ENCODE results near the gene GJA9. TPM values are rescaled to one million over a fixed set of nuclear protein-coding genes. Genes with fewer than 3 reads are reported as not detected.

Gene GJA9
- total RNA-seq, 2 experiments from 2014 or later, result not detected

GRCh38 chr1:38834937-38835827 lies 46.2 kb downstream of the GJA9 start:
- POLR2A ChIA-PET, result no interaction called here

DNA sequence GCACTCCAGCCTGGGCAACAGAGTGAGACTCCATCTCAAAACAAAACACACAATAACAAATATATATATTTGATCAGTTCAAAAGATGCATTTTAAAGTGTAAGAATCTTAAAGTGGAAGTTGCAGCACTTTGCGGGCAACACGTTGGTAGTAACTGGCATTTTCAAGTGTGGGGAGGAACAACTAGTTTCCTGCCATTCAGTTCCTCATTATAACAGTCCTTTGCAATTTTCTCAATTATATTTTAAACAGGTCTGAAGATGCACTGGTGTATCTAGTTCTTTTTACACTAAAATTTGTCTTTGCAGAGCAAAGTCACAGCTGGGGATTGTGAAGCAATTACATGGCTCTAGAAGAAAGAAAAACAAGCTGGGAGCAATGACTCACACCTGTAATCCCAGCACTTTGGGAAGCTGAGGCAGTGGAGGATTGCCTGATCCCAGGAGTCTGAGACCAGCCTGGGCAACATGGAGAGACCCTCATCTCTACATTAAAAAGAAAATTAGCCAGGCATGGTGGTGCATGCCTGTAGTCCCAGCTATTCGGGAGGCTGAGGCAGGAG lies 47.1 kb downstream of the GJA9 start:
- Mint-ChIP-seq H3K4me1 (no peaks in the 10 kb centered on the region), H3K27me3 (peaks cover 20% of the 10 kb centered on the region), H3K36me3 (ENCODE audit: low read depth) (peaks cover 14% of the 10 kb centered on the region), H3K4me3 (no peak overlapping the region), H3K27ac (no peak overlapping the region), H3K9me3 (no peaks in the 10 kb centered on the region)
- POLR2A ChIA-PET, result no interaction called here
- no peak for DNase-seq
- CTCF ChIA-PET, result interaction anchor here (1.2 to 2.9 kb wide), 6 partner anchors 10 to 39 kb away, joined by 3 to 16 read pairs (median 6); partner anchors contain the start of gene MYCBP

More at GRCh38 chr1:38834937-38835827, 46.2 kb downstream of the GJA9 start:
- peaks cover 2% of the 10 kb centered on the region for H3K4me1 Mint-ChIP-seq
- CTCF ChIA-PET, result interaction anchor here (0.6 to 2.9 kb wide), 13 partner anchors 10 to 808 kb away, joined by 3 to 16 read pairs (median 4); partner anchors contain the start of gene MYCBP
- H3K4me3 Mint-ChIP-seq, result no peak overlapping the region
- H3K27ac Mint-ChIP-seq, result no peak overlapping the region
- peak; percentile 46 for DNase-seq
- no peaks in the 10 kb centered on the region for H3K9me3 Mint-ChIP-seq
- H3K36me3 Mint-ChIP-seq (ENCODE audit: low read depth), result peaks cover 21% of the 10 kb centered on the region
- H3K27me3 Mint-ChIP-seq, result peaks cover 17% of the 10 kb centered on the region

GRCh38 chr1:38833146-38833545 lies 48.2 kb downstream of the GJA9 start:
- Mint-ChIP-seq H3K9me3 (no peaks in the 10 kb centered on the region), H3K27me3 (peaks cover 24% of the 10 kb centered on the region), H3K4me1 (no peaks in the 10 kb centered on the region), H3K27ac (no peak overlapping the region), H3K4me3 (no peak overlapping the region), H3K36me3 (ENCODE audit: low read depth) (peaks cover 4% of the 10 kb centered on the region)
- ChIA-PET POLR2A (no interaction called here), CTCF (no interaction called here)
- no peak for DNase-seq

GRCh38 chr1:38832370-38832734 lies 49.0 kb downstream of the GJA9 start:
- Mint-ChIP-seq H3K4me3 (no peak overlapping the region), H3K27me3 (peaks cover 29% of the 10 kb centered on the region), H3K9me3 (no peaks in the 10 kb centered on the region), H3K36me3 (ENCODE audit: low read depth) (no peaks in the 10 kb centered on the region), H3K27ac (no peak overlapping the region), H3K4me1 (no peaks in the 10 kb centered on the region)
- POLR2A ChIA-PET, result no interaction called here
- CTCF ChIA-PET, result interaction anchor here (1.3 kb wide), 1 partner anchor 260 kb away, joined by 3 read pairs; no protein-coding TSS in a partner anchor
- no peak for DNase-seq

DNA sequence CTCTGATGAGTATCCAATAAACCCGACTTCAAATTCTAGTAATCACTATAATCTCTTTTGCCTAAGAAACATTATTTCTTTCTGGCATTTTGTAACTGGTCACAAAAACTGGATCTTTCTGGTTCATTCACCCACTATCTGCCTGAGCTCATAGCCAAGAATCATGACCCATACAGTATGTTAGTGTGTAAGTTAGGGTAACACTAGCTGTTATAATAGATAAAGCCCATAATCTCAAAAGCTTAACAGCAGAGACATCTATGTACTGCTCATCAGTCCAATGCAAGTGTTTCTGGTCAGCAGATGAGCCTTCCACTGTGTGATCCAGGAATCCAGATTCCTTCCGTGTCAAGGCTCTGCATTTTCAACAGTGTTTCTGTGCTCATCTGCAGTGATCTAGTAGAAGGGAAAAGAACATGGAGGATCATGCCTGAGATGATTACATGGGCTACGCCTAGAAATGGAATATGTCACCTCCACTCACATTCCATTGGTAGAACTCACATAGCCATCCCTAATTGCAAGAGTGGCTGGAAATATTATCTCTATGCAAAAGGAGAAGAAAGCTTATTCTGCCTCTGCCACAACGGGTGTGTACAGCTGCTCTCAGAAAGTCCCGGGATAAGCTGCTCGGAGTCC lies 49.5 kb downstream of the GJA9 start:
- POLR2A ChIA-PET, result no interaction called here
- no peaks in the 10 kb centered on the region for H3K4me1 Mint-ChIP-seq

GRCh38 chr1:38829368-38829767 lies 52.0 kb downstream of the GJA9 start:
- Mint-ChIP-seq H3K27ac (no peak overlapping the region), H3K4me3 (no peak overlapping the region), H3K36me3 (ENCODE audit: low read depth) (no peaks in the 10 kb centered on the region), H3K9me3 (no peaks in the 10 kb centered on the region), H3K27me3 (peaks cover 52% of the 10 kb centered on the region), H3K4me1 (no peaks in the 10 kb centered on the region)
- DNase-seq, result no peak
- ChIA-PET POLR2A (no interaction called here), CTCF (no interaction called here)

More for the DNA sequence above, 49.5 kb downstream of the GJA9 start:
- Mint-ChIP-seq H3K4me3 (no peak overlapping the region), H3K36me3 (ENCODE audit: low read depth) (no peaks in the 10 kb centered on the region), H3K9me3 (no peaks in the 10 kb centered on the region), H3K27ac (no peak overlapping the region), H3K27me3 (peaks cover 34% of the 10 kb centered on the region)
- CTCF ChIA-PET, result interaction anchor here (1.3 kb wide), 1 partner anchor 260 kb away, joined by 3 read pairs; no protein-coding TSS in a partner anchor
- DNase-seq, result no peak

GRCh38 chr1:38827318-38827717 lies 54.1 kb downstream of the GJA9 start:
- Mint-ChIP-seq H3K36me3 (ENCODE audit: low read depth) (no peaks in the 10 kb centered on the region), H3K4me3 (no peak overlapping the region), H3K9me3 (no peaks in the 10 kb centered on the region), H3K4me1 (no peaks in the 10 kb centered on the region), H3K27me3 (peaks cover 52% of the 10 kb centered on the region), H3K27ac (no peak overlapping the region)
- no peak for DNase-seq
- ChIA-PET POLR2A (no interaction called here), CTCF (interaction anchor here (1.2 kb wide), 1 partner anchor 8 kb away, joined by 4 read pairs; no protein-coding TSS in a partner anchor)

- POLR2A ChIA-PET, result no interaction called here
- Mint-ChIP-seq H3K9me3 (no peaks in the 10 kb centered on the region), H3K4me3 (no peak overlapping the region), H3K4me1 (no peaks in the 10 kb centered on the region), H3K36me3 (ENCODE audit: low read depth) (no peaks in the 10 kb centered on the region), H3K27me3 (peaks cover 54% of the 10 kb centered on the region), H3K27ac (no peak overlapping the region)
- no peak for DNase-seq
- CTCF ChIA-PET, result interaction anchor here (1.2 kb wide), 1 partner anchor 8 kb away, joined by 4 read pairs; no protein-coding TSS in a partner anchor
Observed at GRCh38 chr1:38826886-38827285, 54.5 kb downstream of the GJA9 start.

DNA sequence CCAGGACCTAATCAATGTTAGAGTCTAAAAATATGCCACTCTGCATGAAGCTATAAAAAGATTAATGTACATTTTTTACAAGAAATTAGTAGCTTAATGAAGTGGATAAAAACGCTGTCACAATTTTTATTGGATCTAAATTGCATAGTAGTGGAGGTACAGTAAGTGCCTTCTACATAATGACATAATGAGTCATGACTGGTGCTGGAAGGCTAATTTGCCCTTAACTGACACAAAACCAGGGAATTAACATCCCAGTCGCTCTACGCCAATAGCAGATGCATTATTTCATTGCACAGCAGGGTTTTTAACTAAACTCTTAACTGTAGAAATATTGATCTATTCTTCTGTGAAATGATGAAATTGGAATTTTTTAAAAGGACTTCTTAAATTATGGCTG lies 55.1 kb downstream of the GJA9 start:
- Mint-ChIP-seq H3K9me3 (no peaks in the 10 kb centered on the region), H3K27ac (no peak overlapping the region), H3K36me3 (ENCODE audit: low read depth) (no peaks in the 10 kb centered on the region), H3K4me3 (no peak overlapping the region), H3K27me3 (peaks cover 56% of the 10 kb centered on the region), H3K4me1 (no peaks in the 10 kb centered on the region)
- POLR2A ChIA-PET, result no interaction called here
- CTCF ChIA-PET, result no interaction called here
- no peak for DNase-seq

Other genes with a start within 250 kb of the GJA9 start
- gene RRAGC, start 21.8 kb downstream of the GJA9 start, total RNA-seq, result 10 to 100 TPM; 20.6 to 21.0 TPM
- 10 to 100 TPM; 55.3 to 60.7 TPM for gene MYCBP, start 8.2 kb downstream of the GJA9 start, total RNA-seq
- gene RHBDL2, start 60.2 kb upstream of the GJA9 start, total RNA-seq, result not detected
- gene AKIRIN1, start 109.7 kb upstream of the GJA9 start, total RNA-seq, result 10 to 100 TPM; 68.8 to 72.5 TPM
- gene NDUFS5, start 144.8 kb upstream of the GJA9 start, total RNA-seq, result 100 to 1,000 TPM; 148 to 153 TPM